22Rv1 (cell line): ENCODE measurements around the gene PITPNM1.
"Not testable (repeated sequence)": the region's sequence is repeated elsewhere in the genome, so short reads cannot be mapped to it uniquely, and the experiment has no call there.

ENCODE experiments used
- H3K27ac ChIP-seq: fragments of 450-650 bp; 2 replicates; pipeline ENCODE4 v1.5.1; 2017
- ZFX ChIP-seq: fragments of 450-650 bp; IDR thresholded peaks from 2 replicates; pipeline ENCODE4 v1.6.1; 2017; ENCODE audit warnings: antibody characterized with exemption, borderline replicate concordance
- TF ChIP-seq, protein P1 (sequence below): fragments of 450-650 bp; IDR thresholded peaks from 2 replicates; pipeline ENCODE4 v1.5.1; 2017; ENCODE audit warnings: mild to moderate bottlenecking

The PITPNM1 gene

DNA sequence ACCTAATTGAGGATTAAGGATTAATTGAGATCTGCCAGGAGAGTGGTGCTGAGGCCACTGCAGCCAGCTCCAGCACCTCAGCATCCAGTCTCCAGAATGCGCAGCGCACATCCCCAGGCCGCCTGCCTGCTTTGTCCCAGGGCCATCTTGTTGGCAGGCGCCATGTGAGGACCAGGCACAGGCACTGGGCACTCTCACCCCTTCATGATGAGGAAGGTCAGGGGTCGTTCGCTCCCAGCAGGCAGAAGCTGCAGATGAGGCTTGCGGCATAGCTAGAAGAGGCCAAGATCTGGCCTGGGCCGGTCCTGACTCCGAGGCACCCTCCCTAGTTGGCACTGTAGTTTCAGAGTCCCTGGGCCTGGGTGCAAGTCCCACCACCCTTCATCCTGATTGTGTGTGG lies 11.6 kb upstream of the PITPNM1 start:
- TF ChIP-seq ZFX: no peak
- TF ChIP-seq, protein P1, sequence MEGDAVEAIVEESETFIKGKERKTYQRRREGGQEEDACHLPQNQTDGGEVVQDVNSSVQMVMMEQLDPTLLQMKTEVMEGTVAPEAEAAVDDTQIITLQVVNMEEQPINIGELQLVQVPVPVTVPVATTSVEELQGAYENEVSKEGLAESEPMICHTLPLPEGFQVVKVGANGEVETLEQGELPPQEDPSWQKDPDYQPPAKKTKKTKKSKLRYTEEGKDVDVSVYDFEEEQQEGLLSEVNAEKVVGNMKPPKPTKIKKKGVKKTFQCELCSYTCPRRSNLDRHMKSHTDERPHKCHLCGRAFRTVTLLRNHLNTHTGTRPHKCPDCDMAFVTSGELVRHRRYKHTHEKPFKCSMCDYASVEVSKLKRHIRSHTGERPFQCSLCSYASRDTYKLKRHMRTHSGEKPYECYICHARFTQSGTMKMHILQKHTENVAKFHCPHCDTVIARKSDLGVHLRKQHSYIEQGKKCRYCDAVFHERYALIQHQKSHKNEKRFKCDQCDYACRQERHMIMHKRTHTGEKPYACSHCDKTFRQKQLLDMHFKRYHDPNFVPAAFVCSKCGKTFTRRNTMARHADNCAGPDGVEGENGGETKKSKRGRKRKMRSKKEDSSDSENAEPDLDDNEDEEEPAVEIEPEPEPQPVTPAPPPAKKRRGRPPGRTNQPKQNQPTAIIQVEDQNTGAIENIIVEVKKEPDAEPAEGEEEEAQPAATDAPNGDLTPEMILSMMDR: no peak
- no peak overlapping the region for H3K27ac ChIP-seq

DNA sequence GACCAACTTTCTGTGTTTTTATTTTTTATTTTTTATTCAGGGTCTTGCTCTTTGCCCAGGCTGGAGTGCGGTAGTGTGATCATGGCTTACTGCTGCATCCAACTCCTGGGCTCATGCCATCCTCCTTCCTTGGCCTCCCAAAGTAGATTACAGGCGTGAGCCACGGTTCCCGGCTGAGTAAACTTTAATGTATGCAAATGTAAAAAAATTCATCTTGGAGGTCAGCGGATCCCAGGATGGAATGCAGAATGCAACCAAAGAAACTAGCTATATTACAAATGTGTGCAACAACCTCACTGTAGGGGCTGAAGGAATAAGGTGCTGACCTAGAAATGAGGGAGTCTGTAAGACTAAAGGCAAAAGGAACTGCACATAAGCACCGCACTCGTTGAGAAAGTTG lies 9.0 kb upstream of the PITPNM1 start:
- no peak overlapping the region for H3K27ac ChIP-seq
- TF ChIP-seq, protein P1: no peak
- no peak for TF ChIP-seq ZFX

DNA sequence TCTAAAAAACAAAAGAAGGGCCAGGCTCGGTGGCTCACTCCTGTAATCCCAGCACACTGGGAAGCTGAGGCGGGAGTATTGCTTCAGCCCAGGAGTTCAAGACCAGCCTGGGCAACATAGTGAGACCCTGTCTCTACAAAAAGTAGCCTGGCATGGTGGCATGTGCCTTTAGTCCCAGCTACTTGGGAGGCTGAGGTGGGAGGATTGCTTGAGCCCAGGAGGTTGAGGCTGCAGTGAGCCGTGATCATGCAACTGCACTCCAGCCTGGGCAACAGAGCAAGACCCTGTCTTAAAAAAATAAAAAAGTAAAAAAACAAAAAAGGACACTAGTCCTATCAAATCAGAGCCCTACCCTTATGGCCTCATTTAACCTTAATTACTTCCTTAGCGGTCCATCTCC lies 6.4 kb upstream of the PITPNM1 start:
- H3K27ac ChIP-seq: not testable (repeated sequence)

GRCh38 chr11:67510023-67510345 lies 4.8 kb upstream of the PITPNM1 start:
- TF ChIP-seq, protein P1: no peak
- no peak for TF ChIP-seq ZFX
- no peak overlapping the region for H3K27ac ChIP-seq

- peak overlapping the region; percentile 96 for H3K27ac ChIP-seq
- TF ChIP-seq, protein P1: no peak
- TF ChIP-seq ZFX: no peak
Measured at GRCh38 chr11:67508486-67509121, 3.4 kb upstream of the PITPNM1 start.

- H3K27ac ChIP-seq: peak within 1 kb of the TSS; percentile 96
- TF ChIP-seq, protein P1: no peak
- no peak for TF ChIP-seq ZFX
Measured at GRCh38 chr11:67507864-67508485, 2.8 kb upstream of the PITPNM1 start, which contains the start of gene CDK2AP2. Gene CDK2AP2 (minus strand): TSS chr11:67508162. CDS start chr11:67508082, 80 bp downstream.

DNA sequence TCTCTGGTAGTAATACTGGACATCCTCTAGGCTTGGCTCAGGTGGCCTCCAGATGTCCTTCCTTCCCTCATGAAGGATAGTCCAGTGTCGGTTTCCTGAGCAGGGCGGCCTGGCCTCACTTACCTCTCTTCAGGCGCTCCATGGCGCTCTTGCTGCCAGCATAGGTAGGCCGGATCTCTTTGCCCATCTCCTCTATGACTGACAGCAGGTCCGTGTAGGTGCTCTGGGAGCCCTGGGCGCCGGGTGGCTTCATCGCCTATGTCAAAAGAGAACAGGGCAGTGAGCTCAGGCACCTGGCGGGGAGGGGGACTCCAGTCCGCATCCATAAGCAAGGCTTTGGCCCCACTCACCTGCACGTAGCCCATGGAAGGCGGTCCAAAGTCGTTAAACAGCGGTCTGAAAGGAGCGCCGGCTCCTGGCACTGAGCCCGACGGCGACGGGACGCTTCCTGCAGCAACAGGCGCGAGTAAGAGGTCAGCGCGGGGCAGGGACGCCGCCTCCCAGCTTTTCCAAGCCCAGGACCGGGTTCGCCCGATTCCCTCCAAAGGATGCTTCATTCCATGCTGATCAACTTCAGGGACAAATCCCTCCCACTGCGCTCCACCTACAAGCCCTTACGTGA lies 2.2 kb upstream of the PITPNM1 start:
- H3K27ac ChIP-seq: peak overlapping the region; percentile 96
- no peak for TF ChIP-seq ZFX
- TF ChIP-seq, protein P1: no peak
